Measurements from ENCODE around the gene HOXA4.

- no peak for TF ChIP-seq EZH2 (IDR thresholded peaks at IDR 0.05; ENCODE audit: low read length)
- TF ChIP-seq CTCF (optimal IDR thresholded peaks at IDR 0.05 in 1 of 3, IDR thresholded peaks at IDR 0.05 in 1 of 3, conservative IDR thresholded peaks at IDR 0.05 in 1 of 3; ENCODE audit: extremely low read depth in 1 of 3, insufficient read depth in 2 of 3, low read length in 3 of 3), result no peak
These were observed 8.9 kb downstream of the HOXA4 start for GRCh38 chr7:27121684-27122076.
